ENCODE measurements around the gene IGBP1.

Gene IGBP1

DNA sequence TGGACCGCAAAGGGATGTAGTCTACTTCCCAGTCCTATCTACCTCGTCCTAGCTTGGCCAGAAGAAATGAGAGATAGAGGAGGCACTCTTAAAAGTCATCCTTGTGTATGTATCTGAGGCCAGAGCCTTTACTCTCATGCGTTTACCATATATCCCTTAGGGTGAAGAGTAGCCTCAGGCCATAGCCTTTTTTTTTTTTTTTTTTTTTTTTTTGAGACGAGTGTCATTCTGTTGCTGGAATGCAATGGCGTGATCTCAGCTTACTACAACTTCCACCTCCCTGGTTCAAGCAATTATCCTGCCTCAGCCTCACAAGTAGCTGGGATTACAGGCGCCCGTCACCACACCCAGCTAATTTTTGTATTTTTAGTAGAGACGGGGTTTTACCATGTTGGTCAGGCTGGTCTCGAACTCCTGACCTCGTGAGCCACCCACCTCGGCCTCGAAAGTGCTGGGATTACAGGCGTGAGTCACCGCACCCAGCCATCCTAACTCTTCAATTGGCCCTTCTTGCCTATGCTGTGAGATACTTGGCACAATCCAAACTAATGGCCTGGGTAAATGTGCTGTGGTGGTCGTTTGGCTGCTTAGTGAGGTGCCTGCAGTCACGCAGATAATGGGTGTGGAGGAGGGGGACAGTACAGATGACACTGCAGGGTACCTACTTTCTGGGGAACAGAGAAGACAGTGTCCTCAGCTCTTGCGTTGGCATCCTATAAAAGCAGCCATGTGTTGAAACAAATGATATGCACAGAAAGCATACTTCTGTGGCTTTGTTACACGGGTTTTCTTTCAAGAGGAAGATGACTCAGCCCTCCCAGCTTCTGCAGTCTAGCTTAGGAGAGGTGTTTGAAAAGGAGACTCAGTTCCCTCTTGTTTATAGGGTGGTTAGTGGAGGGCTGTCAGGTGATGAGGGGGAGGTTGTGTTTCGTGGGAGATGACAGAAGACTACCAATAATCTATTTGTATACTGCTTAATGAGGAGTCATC lies 33.6 kb downstream of the IGBP1 start:
- no peaks in the 10 kb centered on the region for H3K79me2 ChIP-seq (ENCODE audit: insufficient read depth, low read length)
- H3K27me3 ChIP-seq (ENCODE audit: insufficient read depth, low read length, poor library complexity, severe bottlenecking): no peaks in the 10 kb centered on the region
- no peak overlapping the region for H2AFZ ChIP-seq (ENCODE audit: low read length)
- H4K20me1 ChIP-seq (ENCODE audit: insufficient read depth, low read length, poor library complexity, severe bottlenecking): no peaks in the 10 kb centered on the region
- H3K36me3 ChIP-seq (ENCODE audit: insufficient read depth, low read length): peaks cover 23% of the 10 kb centered on the region; the same call in 1 of the 2 replicates
- no peak overlapping the region for H3K9ac ChIP-seq (ENCODE audit: low read depth, low read length, poor library complexity, severe bottlenecking)
- H3K4me1 ChIP-seq (ENCODE audit: insufficient read depth, low read length, poor library complexity, severe bottlenecking): no peaks in the 10 kb centered on the region
- no peaks in the 10 kb centered on the region for H3K9me2 ChIP-seq (replicated peaks; ENCODE audit: low read depth, low read length)
- TF ChIP-seq EZH2phosphoT487 (IDR thresholded peaks at IDR 0.05; ENCODE audit: borderline replicate concordance): no peak
- TF ChIP-seq, protein P1, sequence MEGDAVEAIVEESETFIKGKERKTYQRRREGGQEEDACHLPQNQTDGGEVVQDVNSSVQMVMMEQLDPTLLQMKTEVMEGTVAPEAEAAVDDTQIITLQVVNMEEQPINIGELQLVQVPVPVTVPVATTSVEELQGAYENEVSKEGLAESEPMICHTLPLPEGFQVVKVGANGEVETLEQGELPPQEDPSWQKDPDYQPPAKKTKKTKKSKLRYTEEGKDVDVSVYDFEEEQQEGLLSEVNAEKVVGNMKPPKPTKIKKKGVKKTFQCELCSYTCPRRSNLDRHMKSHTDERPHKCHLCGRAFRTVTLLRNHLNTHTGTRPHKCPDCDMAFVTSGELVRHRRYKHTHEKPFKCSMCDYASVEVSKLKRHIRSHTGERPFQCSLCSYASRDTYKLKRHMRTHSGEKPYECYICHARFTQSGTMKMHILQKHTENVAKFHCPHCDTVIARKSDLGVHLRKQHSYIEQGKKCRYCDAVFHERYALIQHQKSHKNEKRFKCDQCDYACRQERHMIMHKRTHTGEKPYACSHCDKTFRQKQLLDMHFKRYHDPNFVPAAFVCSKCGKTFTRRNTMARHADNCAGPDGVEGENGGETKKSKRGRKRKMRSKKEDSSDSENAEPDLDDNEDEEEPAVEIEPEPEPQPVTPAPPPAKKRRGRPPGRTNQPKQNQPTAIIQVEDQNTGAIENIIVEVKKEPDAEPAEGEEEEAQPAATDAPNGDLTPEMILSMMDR (conservative IDR thresholded peaks at IDR 0.05; ENCODE audit: low read length): no peak
- H3F3A ChIP-seq (ENCODE audit: low read depth): no peaks in the 10 kb centered on the region
- H3K9me3 ChIP-seq (ENCODE audit: insufficient read depth, low read depth, low read length): no peaks in the 10 kb centered on the region
- H3K4me2 ChIP-seq (ENCODE audit: low read depth, low read length, poor library complexity, severe bottlenecking): no peak overlapping the region
- H3K4me3 ChIP-seq (ENCODE audit: low read length, poor library complexity, severe bottlenecking): no peak overlapping the region

DNA sequence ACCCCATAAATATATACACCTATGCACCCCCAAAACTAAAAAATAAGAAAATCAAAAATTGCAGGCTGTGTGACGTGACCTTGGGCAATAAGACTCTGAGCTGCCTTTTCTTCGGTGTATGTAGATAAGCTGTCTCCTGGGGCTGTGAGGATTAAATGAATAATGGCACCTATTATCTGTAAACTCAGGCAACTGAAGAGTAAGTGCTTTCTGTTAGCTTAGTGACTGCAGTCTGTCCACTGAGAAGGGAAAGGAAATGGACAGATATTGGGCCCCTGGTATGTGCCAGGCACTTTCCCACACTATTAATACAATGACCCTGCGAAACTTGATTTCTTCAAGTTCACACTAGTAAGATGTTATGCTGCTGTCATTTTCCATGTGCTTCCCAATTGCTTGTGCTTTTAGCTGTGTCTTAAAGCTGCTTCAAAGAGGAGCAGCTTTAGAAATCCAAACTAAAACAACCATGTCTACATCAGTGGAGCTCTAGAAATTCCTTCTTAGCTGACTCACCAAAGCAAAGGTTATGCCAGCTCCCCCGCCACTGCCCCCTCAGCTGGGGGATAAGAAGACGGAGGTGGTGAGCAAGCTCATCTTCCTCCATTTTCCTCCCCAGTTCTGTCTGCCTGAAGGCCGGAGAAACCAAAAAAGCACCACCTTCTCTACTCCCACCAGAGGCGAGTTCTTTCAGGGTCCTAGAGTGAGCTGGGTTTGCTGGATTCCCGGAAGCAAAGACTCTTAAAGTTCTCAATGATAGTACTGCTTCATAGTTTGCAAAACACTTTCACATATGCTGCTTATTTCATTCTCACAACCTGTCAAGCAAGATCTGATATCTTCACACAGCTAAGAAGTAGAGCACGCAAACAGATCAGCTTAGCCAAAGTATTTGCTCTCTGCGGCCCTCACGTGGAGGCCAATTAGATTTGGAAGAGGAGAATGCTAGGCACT lies 35.3 kb downstream of the IGBP1 start:
- no peak overlapping the region for H2AFZ ChIP-seq (ENCODE audit: low read length)
- H3K79me2 ChIP-seq (ENCODE audit: insufficient read depth, low read length): no peaks in the 10 kb centered on the region
- H3K4me2 ChIP-seq (ENCODE audit: low read depth, low read length, poor library complexity, severe bottlenecking): no peak overlapping the region
- peaks cover 18% of the 10 kb centered on the region; the same call in 1 of the 2 replicates for H3K36me3 ChIP-seq (ENCODE audit: insufficient read depth, low read length)
- H3K4me1 ChIP-seq (ENCODE audit: insufficient read depth, low read length, poor library complexity, severe bottlenecking): no peaks in the 10 kb centered on the region
- H3K27me3 ChIP-seq (ENCODE audit: insufficient read depth, low read length, poor library complexity, severe bottlenecking): no peaks in the 10 kb centered on the region
- TF ChIP-seq, protein P1 (conservative IDR thresholded peaks at IDR 0.05; ENCODE audit: low read length): no peak
- no peak overlapping the region for H3K4me3 ChIP-seq (ENCODE audit: low read length, poor library complexity, severe bottlenecking)
- no peak overlapping the region for H3K9ac ChIP-seq (ENCODE audit: low read depth, low read length, poor library complexity, severe bottlenecking)
- H4K20me1 ChIP-seq (ENCODE audit: insufficient read depth, low read length, poor library complexity, severe bottlenecking): no peaks in the 10 kb centered on the region
- no peaks in the 10 kb centered on the region for H3K9me2 ChIP-seq (replicated peaks; ENCODE audit: low read depth, low read length)
- H3F3A ChIP-seq (ENCODE audit: low read depth): no peaks in the 10 kb centered on the region
- no peaks in the 10 kb centered on the region for H3K9me3 ChIP-seq (ENCODE audit: insufficient read depth, low read depth, low read length)

DNA sequence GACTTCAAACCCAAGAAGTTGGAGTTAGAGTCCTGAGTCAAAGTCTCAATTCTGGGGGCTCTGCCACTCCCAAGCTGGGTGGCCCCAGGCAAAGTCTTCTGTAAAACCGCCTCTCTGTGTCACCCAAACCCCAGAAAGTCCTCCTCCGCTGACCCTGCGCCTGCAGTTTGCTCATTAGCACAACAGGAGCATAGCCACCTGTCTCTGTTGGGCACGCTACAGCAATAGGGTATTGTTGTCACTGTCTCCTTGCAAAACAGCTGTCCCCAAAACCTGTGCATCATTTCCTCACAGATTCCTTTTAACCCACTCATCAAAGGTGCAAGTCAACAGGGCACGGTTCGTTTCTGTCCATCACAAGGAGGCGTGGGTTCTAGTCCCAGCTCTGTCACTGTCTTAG lies 36.0 kb downstream of the IGBP1 start:
- H3K27me3 ChIP-seq (ENCODE audit: insufficient read depth, low read length, poor library complexity, severe bottlenecking): no peaks in the 10 kb centered on the region
- no peaks in the 10 kb centered on the region for H3K9me2 ChIP-seq (replicated peaks; ENCODE audit: low read depth, low read length)
- H3K4me1 ChIP-seq (ENCODE audit: insufficient read depth, low read length, poor library complexity, severe bottlenecking): no peaks in the 10 kb centered on the region
- no peak overlapping the region for H3K4me2 ChIP-seq (ENCODE audit: low read depth, low read length, poor library complexity, severe bottlenecking)
- no peak overlapping the region for H3K4me3 ChIP-seq (ENCODE audit: low read length, poor library complexity, severe bottlenecking)
- H4K20me1 ChIP-seq (ENCODE audit: insufficient read depth, low read length, poor library complexity, severe bottlenecking): no peaks in the 10 kb centered on the region
- H3K36me3 ChIP-seq (ENCODE audit: insufficient read depth, low read length): peaks cover 18% of the 10 kb centered on the region; the same call in 1 of the 2 replicates
- TF ChIP-seq, protein P1 (conservative IDR thresholded peaks at IDR 0.05; ENCODE audit: low read length): no peak
- TF ChIP-seq EZH2phosphoT487 (IDR thresholded peaks at IDR 0.05; ENCODE audit: borderline replicate concordance): no peak
- H2AFZ ChIP-seq (ENCODE audit: low read length): no peak overlapping the region
- no peaks in the 10 kb centered on the region for H3F3A ChIP-seq (ENCODE audit: low read depth)
- no peaks in the 10 kb centered on the region for H3K79me2 ChIP-seq (ENCODE audit: insufficient read depth, low read length)
- no peak overlapping the region for H3K9ac ChIP-seq (ENCODE audit: low read depth, low read length, poor library complexity, severe bottlenecking)
- H3K9me3 ChIP-seq (ENCODE audit: insufficient read depth, low read depth, low read length): no peaks in the 10 kb centered on the region
